ENCODE measurements around the gene ERC1. TPM values are rescaled to one million over a fixed set of nuclear protein-coding genes. Genes with fewer than 3 reads are reported as not detected.
"Not testable (repeated sequence)": the region's sequence is repeated elsewhere in the genome, so short reads cannot be mapped to it uniquely, and the experiment has no call there.

ERC1 gene
- polyA plus RNA-seq, 4 donors: 35.3 to 43.4 (median 37.5) TPM

DNA sequence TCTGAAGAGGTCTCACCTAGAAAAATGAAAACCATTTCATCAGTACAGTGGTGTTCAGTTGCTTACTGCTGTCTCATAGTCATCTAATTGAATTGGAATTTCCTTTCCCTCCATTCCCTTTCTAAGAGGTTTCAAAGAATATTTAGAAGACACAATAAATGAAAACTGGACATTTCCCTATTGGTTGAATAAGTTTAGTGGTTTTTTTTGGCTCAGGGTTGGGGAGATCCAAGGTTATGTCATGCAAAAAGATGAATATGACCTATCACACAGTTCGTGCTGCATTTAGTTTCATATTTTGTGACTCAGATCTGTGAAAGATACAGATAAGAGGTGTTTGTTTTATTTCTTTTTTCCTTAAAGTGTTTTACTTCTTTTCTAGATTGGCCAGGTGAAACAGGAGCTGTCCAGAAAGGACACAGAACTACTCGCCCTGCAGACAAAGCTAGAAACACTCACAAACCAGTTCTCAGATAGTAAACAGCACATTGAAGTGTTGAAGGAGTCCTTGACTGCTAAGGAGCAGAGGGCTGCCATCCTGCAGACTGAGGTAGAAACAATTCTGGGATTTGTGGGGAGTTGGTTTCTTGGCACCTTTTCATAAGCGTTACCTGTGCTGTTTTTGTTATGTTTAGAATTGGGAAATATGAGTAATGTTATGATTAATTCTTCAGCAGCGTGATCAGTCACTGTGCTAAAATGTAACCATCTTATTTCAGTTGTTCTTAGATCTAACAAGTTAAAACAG, 124.6 kb downstream of the ERC1 start:
- DNase-seq (ENCODE audit: low read depth in 4 of 4, low spot score in 2 of 4): no peak

- DNase-seq (ENCODE audit: low read depth in 4 of 4, low spot score in 2 of 4): no peak
Measured at GRCh38 chr12:1117371-1117770, 126.3 kb downstream of the ERC1 start.

DNA sequence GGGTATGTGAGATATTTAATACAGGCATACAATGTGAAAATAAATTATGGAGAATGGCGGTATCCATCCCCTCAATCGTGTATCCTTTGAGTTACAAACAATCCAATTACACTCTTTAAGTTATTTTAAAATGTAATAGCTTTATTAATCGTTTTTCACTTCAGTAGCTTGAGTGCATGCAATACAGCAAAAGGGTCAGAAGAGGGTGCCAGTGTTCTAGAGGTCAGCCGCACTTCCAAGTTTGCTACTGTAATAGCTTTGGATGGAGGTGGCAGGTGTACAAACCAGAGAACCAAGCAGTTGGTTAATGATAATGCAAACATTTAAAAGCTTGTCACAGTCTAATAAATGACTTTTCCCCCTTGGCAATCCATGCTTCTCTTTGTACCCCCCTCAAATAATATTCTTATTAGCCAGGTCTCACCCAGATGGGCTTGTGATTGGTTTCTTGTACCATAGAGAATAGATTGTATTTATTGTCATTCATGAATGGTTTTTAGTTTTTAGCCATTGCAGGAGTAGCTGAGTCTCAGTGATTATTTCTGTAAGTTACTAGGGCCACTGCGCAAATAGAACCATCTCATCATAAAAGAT, 127.0 kb downstream of the ERC1 start:
- DNase-seq (ENCODE audit: low read depth in 4 of 4, low spot score in 2 of 4): peak in 3 of 4 donors; percentile 34 to 65 (median 48)

DNA sequence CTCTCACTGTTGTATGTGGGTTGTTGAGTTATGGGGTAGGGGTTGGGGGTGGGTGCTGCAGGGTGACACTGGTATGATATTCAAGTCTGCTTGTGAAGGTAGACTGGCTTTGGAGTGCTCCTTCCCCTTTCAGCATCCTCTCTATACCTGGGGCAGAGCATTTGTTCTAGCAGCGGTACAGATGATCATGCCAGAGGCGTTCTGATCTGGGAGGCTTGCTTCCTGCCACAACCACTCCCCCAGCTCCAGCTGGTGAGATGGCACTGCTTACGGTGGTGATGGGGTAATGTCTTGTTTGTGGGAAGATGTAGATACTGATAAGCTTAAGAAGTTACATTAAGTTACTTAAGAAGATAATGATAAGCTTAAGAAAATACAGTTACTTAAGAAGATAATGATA, 131.8 kb downstream of the ERC1 start:
- no peak for DNase-seq (ENCODE audit: low read depth in 4 of 4, low spot score in 2 of 4)

DNA sequence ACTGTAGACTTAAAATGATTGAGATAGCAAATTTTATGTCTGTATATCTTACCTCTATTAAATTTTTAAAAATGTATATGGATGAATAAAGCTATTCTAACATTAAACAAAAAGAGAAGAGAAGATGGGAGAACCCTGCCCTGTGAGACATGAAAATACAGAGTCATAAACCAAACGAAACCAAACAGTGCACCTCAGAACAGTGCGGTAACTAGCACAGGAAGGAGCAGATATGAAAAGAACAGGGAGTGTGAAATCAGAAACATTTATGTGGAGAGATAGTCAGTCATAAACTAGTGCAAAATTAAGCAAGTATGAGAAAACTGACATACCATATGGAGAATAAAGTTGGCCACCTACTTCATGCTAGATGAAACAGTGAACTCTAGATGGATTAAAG, 135.1 kb downstream of the ERC1 start:
- no peak for DNase-seq (ENCODE audit: low read depth in 4 of 4, low spot score in 2 of 4)

GRCh38 chr12:1127021-1127420, 136.0 kb downstream of the ERC1 start:
- DNase-seq (ENCODE audit: low read depth in 4 of 4, low spot score in 2 of 4): no peak

- peak in 1 of 4 donors; percentile 4 for DNase-seq (ENCODE audit: low read depth in 4 of 4, low spot score in 2 of 4)
Measured at GRCh38 chr12:1130164-1130563, 139.1 kb downstream of the ERC1 start.

DNA sequence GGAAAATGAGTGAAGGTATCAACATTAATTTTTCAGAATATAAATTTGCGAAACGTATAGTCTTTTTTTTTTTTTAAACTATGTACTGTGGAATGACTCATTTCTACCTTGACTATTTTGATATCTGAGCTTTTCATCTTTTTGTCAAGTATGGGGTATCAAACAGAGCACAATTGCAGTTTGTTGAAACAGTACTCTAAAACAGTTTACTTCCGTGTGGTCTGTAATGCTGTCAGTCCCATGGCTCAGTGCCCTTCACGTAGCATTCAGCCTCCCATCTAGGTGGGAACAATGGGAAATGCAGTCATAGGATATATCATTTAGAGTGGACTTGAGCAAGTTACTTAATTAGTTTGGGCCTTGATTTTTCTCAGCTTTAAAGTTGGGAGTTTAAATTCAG, 139.5 kb downstream of the ERC1 start:
- no peak for DNase-seq (ENCODE audit: low read depth in 4 of 4, low spot score in 2 of 4)

DNA sequence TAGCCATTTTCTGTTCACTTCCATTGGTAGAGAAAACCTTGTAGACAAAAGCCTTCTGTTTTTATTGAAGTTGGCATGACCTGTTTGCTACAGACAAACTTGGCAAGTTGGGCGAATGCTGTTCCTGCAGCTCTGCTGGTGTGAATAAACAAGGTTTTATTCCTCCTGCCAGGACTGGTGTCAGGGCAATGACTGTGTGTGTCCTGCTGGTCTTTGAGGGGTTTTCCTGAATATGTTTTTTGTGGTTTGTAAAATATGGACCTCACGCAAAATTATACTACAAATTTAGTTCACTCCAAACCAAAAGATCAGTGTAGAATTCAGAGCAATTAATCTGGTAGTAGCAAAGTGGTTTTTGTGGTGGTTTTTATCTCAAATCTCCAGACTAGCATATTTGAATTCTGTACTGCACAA, 140.8 kb downstream of the ERC1 start:
- no peak for DNase-seq (ENCODE audit: low read depth in 4 of 4, low spot score in 2 of 4)

- no peak for DNase-seq (ENCODE audit: low read depth in 4 of 4, low spot score in 2 of 4)
Measured at GRCh38 chr12:1132311-1132710, 141.3 kb downstream of the ERC1 start.

GRCh38 chr12:1138691-1139090, 147.7 kb downstream of the ERC1 start:
- no peak for DNase-seq (ENCODE audit: low read depth in 4 of 4, low spot score in 2 of 4)

- not testable (repeated sequence) for DNase-seq (ENCODE audit: low read depth in 4 of 4, low spot score in 2 of 4)
Measured at GRCh38 chr12:1146758-1147157, 155.7 kb downstream of the ERC1 start.

- no peak for DNase-seq (ENCODE audit: low read depth in 4 of 4, low spot score in 2 of 4)
Measured at GRCh38 chr12:1147821-1148220, 156.8 kb downstream of the ERC1 start.

DNA sequence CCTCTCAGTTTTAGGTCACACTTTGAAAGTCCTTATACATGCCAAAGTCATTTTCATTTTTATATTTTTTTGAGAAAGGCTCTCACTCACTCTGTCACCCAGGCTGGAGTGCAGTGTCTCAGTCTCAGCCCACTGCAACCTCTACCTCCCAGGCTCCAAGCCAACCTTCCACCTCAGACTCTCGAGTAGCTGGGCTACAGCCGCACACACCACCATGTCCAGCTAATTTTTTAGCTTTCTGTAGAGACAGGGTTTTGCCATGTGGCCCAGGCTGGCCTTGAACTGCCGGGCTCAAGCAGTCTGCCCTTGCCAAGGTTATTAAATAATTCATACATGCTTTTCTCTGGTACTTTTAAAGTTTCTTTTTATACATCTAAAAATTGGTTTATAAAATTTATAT, 166.0 kb downstream of the ERC1 start:
- no peak for DNase-seq (ENCODE audit: low read depth in 4 of 4, low spot score in 2 of 4)

DNA sequence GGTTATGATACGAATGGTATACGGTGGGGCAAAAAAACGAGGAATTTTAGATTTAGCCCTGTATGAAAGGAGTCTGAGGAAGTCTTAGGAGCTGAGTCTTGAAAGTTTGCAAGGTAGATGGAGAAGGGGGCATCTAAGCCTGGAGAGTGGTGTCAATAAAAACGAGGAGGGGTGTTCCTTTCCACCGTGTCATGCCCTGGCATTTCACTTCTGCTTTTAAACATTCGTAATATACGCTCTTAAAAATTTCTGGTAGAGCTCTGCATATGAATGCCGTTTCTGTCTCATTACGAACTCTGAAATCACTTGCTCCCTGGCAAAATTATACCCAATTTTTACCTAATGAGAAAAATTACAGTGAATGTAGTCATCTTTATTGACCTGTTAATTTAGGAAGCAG, 170.2 kb downstream of the ERC1 start:
- no peak for DNase-seq (ENCODE audit: low read depth in 4 of 4, low spot score in 2 of 4)

DNA sequence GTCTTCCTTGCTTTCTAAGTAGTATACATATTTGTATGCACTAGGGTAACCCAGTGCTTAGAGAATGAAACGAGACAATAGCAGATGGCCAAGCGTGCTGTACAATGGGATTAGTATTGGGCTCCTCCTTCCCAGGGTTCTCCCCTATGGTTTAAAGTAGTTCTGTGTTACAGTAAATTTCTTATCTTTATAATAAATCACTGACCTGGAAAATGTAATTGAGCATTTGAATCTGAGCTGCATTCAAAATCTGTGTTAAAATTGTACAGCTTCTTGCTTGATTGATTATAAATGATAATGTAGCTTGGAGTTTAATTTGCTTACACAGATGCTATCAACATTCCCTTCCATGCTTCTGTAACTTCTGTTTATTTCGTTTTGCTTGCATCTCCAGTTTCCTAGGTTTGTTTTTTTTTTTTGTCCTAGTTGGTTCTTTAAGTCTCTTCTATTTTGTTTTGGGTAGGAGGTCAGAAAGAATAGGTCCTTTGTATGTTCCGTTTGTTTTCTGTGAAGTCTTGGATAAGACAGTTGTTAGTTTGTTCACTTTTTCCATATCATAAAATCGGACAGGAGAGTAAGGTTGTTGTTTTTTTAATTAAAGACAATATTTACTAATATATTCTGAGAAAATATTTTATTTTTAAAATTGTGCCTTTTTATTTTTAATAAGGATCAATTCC, 171.2 kb downstream of the ERC1 start:
- DNase-seq (ENCODE audit: low read depth in 4 of 4, low spot score in 2 of 4): no peak

DNA sequence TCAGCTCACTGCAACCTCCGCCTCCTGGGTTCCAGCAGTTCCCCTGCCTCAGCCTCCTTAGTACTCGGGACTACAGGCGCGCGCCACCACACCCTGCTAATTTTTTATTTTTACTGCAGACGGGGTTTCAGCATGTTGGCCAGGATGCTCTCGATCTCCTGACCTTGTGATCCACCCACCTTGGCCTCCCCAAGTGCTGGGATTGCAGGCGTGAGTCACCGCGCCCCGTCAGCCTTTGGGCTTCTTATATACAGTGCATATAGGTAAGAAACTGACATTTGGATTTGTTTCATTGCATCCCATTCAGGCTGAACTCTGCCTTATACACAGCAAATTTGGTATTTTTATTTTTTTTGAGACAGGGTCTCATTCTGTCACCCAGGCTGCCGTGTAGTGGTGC, 176.8 kb downstream of the ERC1 start:
- no peak for DNase-seq (ENCODE audit: low read depth in 4 of 4, low spot score in 2 of 4)

DNA sequence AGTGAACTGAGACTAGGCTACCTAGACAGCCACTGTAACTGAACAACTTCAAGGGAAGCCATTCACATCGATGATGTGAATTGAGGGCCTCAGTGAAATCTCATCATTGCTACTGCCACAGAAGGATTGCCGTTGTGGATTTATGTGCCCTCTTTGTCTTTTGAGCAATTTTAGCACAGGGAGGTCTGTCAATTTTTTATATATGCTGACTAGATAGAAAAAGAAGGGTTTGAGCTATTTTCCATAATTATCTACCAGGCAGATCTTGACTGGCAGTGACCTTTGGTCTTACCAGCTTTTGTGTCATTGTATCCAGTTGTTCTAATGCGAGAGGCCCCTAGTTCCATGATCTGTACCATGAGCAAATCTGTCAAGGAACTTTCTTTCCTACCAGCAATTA, 179.4 kb downstream of the ERC1 start:
- DNase-seq (ENCODE audit: low read depth in 4 of 4, low spot score in 2 of 4): no peak

DNA sequence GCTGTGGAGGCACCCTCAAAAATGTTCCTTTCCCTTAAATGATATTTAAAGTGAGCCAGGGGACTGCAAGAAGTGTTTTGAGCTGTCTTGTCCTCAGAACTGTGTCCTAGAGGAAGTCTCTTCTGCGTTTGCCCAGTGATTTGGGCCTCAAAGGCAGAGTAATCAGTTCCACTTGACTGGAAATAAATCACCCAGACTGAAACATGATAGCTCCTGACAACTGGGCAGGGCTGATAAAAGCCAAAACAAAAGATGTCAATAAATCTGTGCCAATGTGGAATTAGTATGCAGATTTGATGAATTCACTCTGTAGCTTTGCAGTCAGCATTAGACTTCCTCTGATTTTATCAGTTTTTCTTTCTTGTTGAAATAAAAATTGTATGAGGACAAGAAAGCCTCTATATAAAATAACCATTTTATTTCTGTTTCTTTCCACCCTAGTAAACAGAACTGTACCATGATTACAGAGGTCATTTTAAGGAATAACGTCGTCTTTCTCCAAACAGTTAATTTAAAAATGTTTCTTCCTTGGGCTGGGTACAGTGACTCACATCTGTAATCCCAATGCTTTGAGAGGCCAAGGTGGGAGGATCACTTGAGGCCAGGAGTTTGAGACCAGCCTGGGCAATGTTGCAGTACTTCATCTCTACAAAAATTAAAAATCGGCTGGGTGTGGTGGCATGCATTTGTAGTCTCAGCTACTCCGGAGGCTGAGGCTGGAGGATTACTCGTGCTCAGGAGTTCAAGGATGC, 180.8 kb downstream of the ERC1 start:
- peak in 2 of 4 donors; percentile 28 to 51 for DNase-seq (ENCODE audit: low read depth in 4 of 4, low spot score in 2 of 4)

- DNase-seq (ENCODE audit: low read depth in 4 of 4, low spot score in 2 of 4): no peak
Measured at GRCh38 chr12:1173781-1174617, 183.0 kb downstream of the ERC1 start.

Data from left renal cortex interstitium (tissue), 4 donors.